Mononuclear cell (primary cell): Measurements from ENCODE around the gene PDGFC. TPM values are rescaled to one million over a fixed set of nuclear protein-coding genes. Genes with fewer than 3 reads are reported as not detected.

Source experiments
- H3K27me3 ChIP-seq: 2 replicates; pipeline ENCODE4 v1.6.0; 2011; ENCODE audit warnings: low read length, control low read depth; ENCODE audit not compliant: insufficient read depth
- H3K4me1 ChIP-seq: 2 replicates; pipeline ENCODE4 v1.5.1; 2011; ENCODE audit warnings: mild to moderate bottlenecking, low read length, control low read depth; ENCODE audit not compliant: insufficient read depth
- H3K4me3 ChIP-seq: 2 replicates; pipeline ENCODE4 v1.5.1; 2011; ENCODE audit warnings: mild to moderate bottlenecking, low read length, moderate library complexity
- H3K9me3 ChIP-seq: 2 replicates; pipeline ENCODE4 v1.5.1; 2011; ENCODE audit warnings: low read depth, mild to moderate bottlenecking, control low read depth, low read length
- total RNA-seq: library from RNA; depleted of rRNA; stranded (reverse); fragments of >200 nt; gene quantifications from one replicate; pipeline ENCODE4 v1.2.3, GENCODE V29; 2012

PDGFC gene
- total RNA-seq, 1 donor, result 6.9 TPM

DNA sequence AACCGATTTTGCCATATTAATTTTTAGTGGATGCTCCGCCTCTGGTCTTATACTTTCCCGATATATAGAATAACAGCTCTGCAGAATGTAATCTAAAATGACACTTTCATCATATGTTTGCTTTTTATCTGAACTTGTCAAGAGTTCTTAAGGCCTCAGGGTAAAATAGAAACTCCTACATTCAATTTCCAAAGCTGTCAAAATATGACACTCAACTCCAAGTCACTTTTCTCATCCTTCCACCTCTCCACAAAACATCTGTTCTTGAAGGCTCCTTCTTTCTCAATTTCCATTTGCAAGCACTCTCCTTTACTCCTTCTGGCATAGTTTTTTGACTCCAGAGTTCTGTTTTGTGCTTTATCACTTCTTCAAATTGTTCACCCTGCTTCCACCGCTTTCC is 242.2 kb downstream of the PDGFC start:
- Histone ChIP-seq H3K9me3 (peaks cover 7% of the 10 kb centered on the region), H3K4me1 (no peaks in the 10 kb centered on the region), H3K4me3 (no peak overlapping the region), H3K27me3 (no peaks in the 10 kb centered on the region)

DNA sequence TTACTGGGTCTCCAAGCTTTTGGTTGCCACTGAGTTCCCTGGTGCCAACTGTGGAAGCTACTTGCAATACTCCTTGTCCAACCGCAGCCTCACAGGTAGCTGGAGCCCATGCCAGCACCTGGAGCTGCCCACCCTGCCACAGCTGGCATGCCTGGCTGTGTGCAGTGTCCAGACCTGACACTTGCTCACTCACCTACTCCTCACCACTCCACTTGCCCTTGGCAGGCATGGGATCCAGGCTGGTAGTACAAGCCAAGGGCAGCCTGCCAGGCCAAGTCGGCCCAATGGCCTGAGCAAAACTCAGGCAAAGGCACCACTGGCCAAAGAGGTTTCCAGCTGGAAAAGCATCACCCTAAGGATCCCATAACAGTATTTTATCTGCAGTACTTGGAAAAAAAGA is 246.3 kb downstream of the PDGFC start:
- no peaks in the 10 kb centered on the region for H3K4me1 ChIP-seq
- no peaks in the 10 kb centered on the region for H3K27me3 ChIP-seq
- H3K4me3 ChIP-seq, result no peak overlapping the region
- no peaks in the 10 kb centered on the region for H3K9me3 ChIP-seq

DNA sequence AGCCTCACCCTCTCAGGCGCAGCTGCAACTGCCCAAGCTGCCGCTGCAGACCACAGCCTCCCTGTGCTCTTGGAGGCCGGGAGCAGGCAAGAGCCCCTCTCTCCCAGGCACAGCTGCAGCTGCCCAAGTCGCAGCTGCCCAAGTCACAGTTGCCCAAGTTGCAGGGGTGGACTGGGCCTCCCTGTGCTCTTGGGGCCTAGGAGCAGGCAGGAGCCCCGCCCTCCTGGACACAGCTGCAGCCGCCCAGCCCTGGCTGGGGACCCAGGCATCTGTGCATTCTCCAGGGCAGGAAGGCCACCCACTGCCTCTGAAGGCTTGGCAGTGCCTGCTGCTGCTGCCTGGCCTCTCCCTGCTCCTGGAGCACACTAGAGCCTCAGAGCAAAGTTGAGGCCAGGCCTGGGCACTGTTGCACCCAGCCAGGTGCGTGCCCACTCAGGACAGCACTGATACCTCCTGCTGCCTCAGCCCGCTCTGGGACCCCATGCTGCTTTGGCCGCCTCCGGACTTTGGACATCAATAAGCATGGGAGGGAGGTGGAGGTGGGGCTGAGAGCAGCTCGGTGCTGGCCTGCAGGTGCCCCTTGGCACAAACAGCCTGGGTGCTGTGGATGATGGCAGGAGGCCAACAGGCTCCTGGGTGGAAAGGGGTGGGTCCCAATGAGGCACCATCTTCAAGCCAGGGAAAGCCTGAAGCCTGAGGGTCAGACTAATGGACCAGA is 247.5 kb downstream of the PDGFC start:
- H3K27me3 ChIP-seq, result no peaks in the 10 kb centered on the region
- no peak overlapping the region for H3K4me3 ChIP-seq
- no peaks in the 10 kb centered on the region for H3K9me3 ChIP-seq
- no peaks in the 10 kb centered on the region for H3K4me1 ChIP-seq

DNA sequence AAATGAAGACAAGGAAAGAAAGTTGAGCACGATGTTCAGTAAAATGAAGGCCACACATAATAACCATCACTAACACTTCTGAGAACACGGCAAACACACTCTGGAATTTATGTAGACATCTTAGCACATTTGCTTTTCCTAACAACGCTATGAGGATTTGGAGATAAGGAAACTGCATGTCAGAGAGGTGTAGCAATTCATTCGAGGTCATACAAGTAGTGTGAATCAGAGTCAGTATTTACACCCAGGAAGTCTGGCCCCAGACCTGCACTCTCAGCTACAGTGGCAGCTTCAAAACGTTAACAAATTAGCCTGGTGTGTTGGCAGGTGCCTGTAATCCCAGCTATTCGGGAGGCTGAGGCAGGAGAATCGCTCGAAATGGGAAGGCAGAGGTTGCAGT is 253.4 kb downstream of the PDGFC start:
- Histone ChIP-seq H3K9me3 (no peaks in the 10 kb centered on the region), H3K27me3 (no peaks in the 10 kb centered on the region), H3K4me3 (no peak overlapping the region), H3K4me1 (no peaks in the 10 kb centered on the region)

DNA sequence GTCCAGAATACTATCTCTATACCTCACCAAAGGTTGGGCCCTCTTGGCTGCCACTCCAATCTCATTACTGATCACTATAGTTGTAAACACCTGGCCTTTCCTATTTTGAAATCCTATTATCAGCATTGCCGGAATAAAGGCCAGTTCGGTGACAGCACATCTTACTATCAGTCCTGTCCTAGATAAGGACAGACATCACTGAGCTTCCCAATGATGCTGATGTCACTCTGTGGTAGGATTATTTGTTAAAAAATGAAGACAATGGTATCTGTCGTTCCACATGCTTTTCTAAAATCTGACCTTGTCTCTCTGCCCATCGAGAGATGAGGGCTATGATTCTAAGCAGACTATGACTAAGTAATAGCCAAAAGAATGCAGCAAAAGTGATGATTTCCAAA is 260.4 kb downstream of the PDGFC start:
- Histone ChIP-seq H3K4me3 (no peak overlapping the region), H3K27me3 (no peaks in the 10 kb centered on the region), H3K9me3 (no peaks in the 10 kb centered on the region), H3K4me1 (no peaks in the 10 kb centered on the region)

Other genes starting within 250 kb of the PDGFC start
- gene GLRB, start 104.4 kb upstream of the PDGFC start, total RNA-seq, result not detected
- gene GRIA2, start 248.9 kb upstream of the PDGFC start, total RNA-seq, result not detected